C4-2B (cell line): ENCODE data around the gene PDE4D.

Source experiments
- H3K27ac ChIP-seq: fragments of 450-650 bp; 2 replicates; pipeline ENCODE4 v1.5.1; 2017
- CTCF ChIP-seq: fragments of 450-650 bp; conservative IDR thresholded peaks from 2 replicates; pipeline ENCODE4 v1.5.1; 2017; ENCODE audit warnings: mild to moderate bottlenecking
- ZFX ChIP-seq: fragments of 450-650 bp; IDR thresholded peaks from 2 replicates; pipeline ENCODE4 v1.6.1; 2017

The PDE4D gene

DNA sequence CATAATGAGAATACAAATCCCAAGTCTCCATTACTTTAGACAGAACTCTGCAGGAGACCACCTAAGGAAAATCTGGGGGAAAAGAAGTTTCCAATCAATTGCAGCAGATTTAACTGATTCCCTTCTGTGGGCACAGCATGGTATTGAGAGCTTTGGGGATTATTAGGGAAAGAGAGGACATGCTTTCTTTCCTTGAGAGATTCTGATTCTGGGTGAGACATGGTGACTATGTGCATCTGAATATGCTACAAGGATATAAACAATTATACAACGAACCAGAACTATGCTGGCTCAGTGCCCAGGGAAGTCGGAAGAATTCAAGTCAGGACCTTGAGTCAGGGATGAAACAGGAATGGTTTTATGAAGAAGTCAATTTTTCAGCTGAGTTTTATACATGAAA is 183.7 kb downstream of the PDE4D start:
- H3K27ac ChIP-seq, result no peak overlapping the region
- TF ChIP-seq ZFX, result no peak
- no peak for TF ChIP-seq CTCF

- TF ChIP-seq ZFX (no peak), CTCF (no peak)
- H3K27ac ChIP-seq, result no peak overlapping the region
Measured at GRCh38 chr5:59709346-59709821, 184.1 kb downstream of the PDE4D start.

GRCh38 chr5:59704936-59705335 is 188.6 kb downstream of the PDE4D start:
- TF ChIP-seq CTCF (no peak), ZFX (no peak)
- H3K27ac ChIP-seq, result no peak overlapping the region

DNA sequence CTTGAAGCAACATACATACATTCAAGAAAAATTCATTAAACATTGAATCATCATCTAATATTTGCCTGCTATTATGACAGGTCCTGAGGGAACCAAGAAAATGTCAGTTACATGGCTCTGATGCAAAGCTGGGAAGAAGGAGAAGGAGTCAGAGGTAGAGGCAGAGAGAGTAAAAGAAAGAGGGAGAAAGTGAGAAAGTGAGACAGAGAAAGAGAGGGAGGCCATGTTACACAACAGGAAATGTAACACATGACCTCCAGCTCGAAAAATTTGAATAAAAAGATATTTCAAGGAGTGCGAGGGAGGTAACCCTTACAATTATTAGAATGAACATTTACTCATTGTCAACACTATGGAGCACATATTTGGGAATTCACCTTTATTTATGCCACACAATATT is 189.7 kb downstream of the PDE4D start:
- H3K27ac ChIP-seq, result no peak overlapping the region
- TF ChIP-seq CTCF, result no peak
- no peak for TF ChIP-seq ZFX

DNA sequence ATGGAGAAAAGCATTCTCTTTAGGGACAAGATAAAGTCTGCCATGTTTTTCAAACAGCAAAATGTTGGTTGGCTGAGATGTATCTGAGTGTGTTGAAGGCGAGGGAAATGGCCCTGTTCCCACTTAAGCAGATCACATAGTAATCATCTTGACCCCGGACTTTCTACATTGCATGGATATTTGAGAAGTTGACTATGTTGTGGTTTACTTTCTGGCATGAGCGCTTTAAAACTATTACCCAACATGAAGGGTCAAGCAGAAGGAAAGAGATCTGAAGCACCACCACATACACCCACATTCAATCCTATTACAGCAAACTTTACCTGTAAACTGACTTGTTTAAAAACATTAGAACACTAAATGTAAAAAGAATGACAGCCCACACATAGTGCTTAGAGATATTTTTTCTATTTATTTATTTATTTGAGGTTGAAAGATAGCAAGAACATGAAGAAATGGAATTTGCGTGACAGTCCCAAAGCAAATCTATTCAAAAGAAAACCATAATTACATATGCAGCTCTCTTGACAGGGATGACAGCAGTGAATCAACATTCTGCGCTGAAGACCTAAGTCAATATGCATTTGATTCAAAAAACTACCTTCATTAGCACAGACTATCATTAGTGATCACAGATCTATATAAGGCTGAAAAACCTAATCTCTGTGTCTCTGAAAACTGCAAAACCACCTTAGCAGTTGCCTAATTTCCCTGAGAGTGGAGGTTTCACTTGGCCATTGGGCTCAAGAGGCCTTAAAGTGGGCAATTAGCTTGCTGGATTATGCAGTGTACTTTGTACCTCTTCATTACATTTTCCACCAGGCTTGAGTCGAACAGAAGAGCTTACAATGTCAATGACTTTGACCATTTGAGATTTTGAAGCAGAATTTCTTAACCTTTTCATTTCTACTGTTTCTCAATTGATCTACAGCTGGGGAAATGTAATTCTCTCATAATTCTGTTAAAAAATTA is 195.0 kb downstream of the PDE4D start:
- H3K27ac ChIP-seq, result no peak overlapping the region
- TF ChIP-seq CTCF (no peak), ZFX (no peak)

DNA sequence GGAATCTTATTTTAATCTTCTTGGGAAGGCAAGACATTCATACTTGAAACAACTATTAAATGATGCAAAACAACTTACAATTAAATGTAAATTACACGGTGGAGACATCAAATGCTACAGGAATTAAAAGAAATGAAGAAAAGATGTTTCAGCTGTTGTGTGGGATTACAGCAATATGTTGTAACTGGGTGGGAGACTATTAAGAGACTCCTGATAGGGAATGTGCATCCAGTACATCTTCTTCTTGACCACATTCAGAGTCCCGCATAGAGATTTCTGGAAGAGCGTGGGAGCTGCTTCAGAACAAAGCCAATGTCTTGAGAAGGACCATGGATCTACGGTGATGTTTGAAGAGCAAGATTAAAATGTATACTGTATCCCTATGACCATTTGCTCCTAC is 199.1 kb downstream of the PDE4D start:
- H3K27ac ChIP-seq, result no peak overlapping the region
- TF ChIP-seq ZFX (no peak), CTCF (no peak)

- H3K27ac ChIP-seq, result no peak overlapping the region
- TF ChIP-seq ZFX, result no peak
- TF ChIP-seq CTCF, result no peak
Measured at GRCh38 chr5:59693492-59694309, 199.8 kb downstream of the PDE4D start.
